Mucosa of descending colon (tissue), 3 donors: ENCODE measurements around the gene TANC1. TPM values are rescaled to one million over a fixed set of nuclear protein-coding genes. Genes with fewer than 3 reads are reported as not detected.

ENCODE experiments used
- ATAC-seq: fragments of 200-7000 bp; cut with Tn5 transposase; one replicate; pipeline ENCODE4 v1.9.1; 2020; ENCODE audit warnings: mild to moderate bottlenecking, moderate library complexity
- DNase-seq, 3 donors: peaks; one replicate each; pipeline ENCODE4 v3.0.0-alpha.2; 2020
- H3K36me3 ChIP-seq: fragments of 200-600 bp; one replicate; pipeline ENCODE4 v1.8.0; 2021; ENCODE audit warnings: low read depth, mild to moderate bottlenecking
- H3K4me1 ChIP-seq: fragments of 200-600 bp; one replicate; pipeline ENCODE4 v1.8.0; 2021; ENCODE audit warnings: low read depth, mild to moderate bottlenecking
- H3K4me3 ChIP-seq: fragments of 200-600 bp; one replicate; pipeline ENCODE4 v1.8.0; 2021; ENCODE audit warnings: mild to moderate bottlenecking
- H3K9me3 ChIP-seq: fragments of 200-600 bp; one replicate; pipeline ENCODE4 v1.8.0; 2021; ENCODE audit warnings: mild to moderate bottlenecking
- CTCF ChIP-seq: fragments of 200-600 bp; IDR thresholded peaks from one replicate; pipeline ENCODE4 v1.8.0; 2022; ENCODE audit warnings: antibody characterized with exemption, mild to moderate bottlenecking
- intact Hi-C, 2 donors: fragments of 100-400 bp; cut with DNase I in 1 of 2; cut with micrococcal nuclease in 1 of 2; formaldehyde crosslinking; loops; one replicate each; pipeline versions ENCODE4 v1.11.0 to v1.11.1; 2022; cut with DNase I, micrococcal nuclease
- total RNA-seq, 3 donors: library from RNA; stranded (reverse); fragmentation: NEBNext Ultra II Directional in 2 of 3; extraction: Animal tissue kit (Norgen Biotek cat#: 25700) in 2 of 3; gene quantifications; one replicate each; pipeline versions ENCODE4 v1.2.1 to v1.2.4, GENCODE V29; 2021 to 2023
- donor health status: DM: no; HTN: no; CAD: no; lungs with moderate emphysema.
- donor health status: DM: no; HTN: no; CAD: no.
- donor health status: DM: no; HTN: yes; CAD: no.

Gene TANC1
- total RNA-seq, 3 donors from 2014 or later: 30.7 to 55.5 (median 41.0) TPM

DNA sequence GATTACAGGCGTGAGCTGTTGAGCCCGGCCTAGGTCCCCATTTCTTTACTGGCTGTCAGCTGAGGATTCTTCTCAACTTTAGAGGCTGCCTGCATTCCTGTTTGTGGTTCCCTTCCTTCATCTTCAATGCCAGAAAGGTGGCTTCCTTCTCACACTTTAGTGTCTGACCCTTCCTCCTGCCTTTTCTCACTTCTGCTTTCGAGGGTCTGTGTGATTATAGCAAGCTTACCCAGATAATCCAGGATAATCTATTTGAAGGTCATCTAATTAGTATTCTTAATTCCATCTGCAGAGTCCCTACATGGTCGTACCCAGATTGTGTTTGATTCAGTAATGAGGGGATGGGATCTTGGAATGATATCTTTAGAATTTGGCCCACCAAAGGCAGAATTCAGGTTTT lies 157.4 kb downstream of the TANC1 start:
- ATAC-seq (no peak), DNase-seq (no peak)
- no peak for TF ChIP-seq CTCF
- no peaks in the 10 kb centered on the region for H3K36me3 ChIP-seq
- intact Hi-C loops: no loop called here
- H3K4me3 ChIP-seq: no peak overlapping the region
- no peaks in the 10 kb centered on the region for H3K9me3 ChIP-seq
- peaks cover 21% of the 10 kb centered on the region for H3K4me1 ChIP-seq

- Histone ChIP-seq H3K4me3 (no peak overlapping the region), H3K36me3 (no peaks in the 10 kb centered on the region), H3K4me1 (peaks cover 23% of the 10 kb centered on the region), H3K9me3 (no peaks in the 10 kb centered on the region)
- ATAC-seq (no peak), DNase-seq (no peak)
- intact Hi-C loops: no loop called here
- no peak for TF ChIP-seq CTCF
These were observed 158.1 kb downstream of the TANC1 start for GRCh38 chr2:159126432-159127022.

DNA sequence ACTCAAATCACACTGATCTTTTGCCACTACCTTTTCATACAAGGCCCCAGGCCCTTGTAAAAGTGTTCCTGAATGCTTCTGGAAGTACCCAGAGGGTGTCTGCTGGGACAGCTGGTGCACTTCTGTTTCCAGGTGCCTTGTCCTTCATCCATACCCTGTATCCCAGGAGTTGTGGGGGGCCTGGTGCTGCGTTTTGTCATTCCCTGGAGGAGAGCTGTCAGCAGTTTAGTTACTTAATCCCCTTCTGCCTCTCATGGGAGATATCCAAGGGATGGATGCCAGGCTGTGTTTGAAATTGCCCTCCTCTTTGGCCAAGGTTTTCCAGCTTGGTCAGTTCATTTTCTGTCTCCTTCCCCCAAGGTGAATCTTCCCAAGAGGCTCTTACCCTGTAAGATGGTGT lies 159.8 kb downstream of the TANC1 start:
- peaks cover 29% of the 10 kb centered on the region for H3K4me1 ChIP-seq
- ATAC-seq (no peak), DNase-seq (no peak)
- no peaks in the 10 kb centered on the region for H3K36me3 ChIP-seq
- H3K4me3 ChIP-seq: no peak overlapping the region
- intact Hi-C loops: no loop called here
- TF ChIP-seq CTCF: no peak
- no peaks in the 10 kb centered on the region for H3K9me3 ChIP-seq

- DNase-seq (no peak), ATAC-seq (no peak)
- no peak for TF ChIP-seq CTCF
- Histone ChIP-seq H3K4me1 (peaks cover 18% of the 10 kb centered on the region), H3K4me3 (no peak overlapping the region), H3K9me3 (no peaks in the 10 kb centered on the region), H3K36me3 (no peaks in the 10 kb centered on the region)
- intact Hi-C loops: no loop called here
These were observed 160.8 kb downstream of the TANC1 start for GRCh38 chr2:159129269-159129668.

DNA sequence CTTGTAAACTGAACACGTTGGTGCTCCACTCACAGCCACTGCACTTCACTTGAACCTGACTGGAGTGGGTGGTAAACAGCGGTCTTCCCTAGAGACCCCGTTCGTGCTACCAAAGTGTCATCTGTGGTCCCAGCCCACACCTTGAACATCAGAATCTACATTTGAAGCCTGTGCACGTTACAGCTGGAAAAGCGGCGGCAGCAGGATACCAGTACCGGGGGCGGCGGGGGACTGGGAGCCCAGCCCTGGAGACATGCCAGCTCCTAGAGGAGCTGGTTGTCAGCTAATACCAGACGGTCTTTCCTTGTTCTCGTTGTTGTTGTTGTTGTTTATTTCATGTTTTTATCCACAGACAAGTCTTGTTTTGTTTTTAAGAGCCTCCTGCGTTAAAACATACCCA lies 161.4 kb downstream of the TANC1 start:
- Histone ChIP-seq H3K36me3 (no peaks in the 10 kb centered on the region), H3K4me1 (peaks cover 13% of the 10 kb centered on the region), H3K4me3 (no peak overlapping the region), H3K9me3 (no peaks in the 10 kb centered on the region)
- intact Hi-C loops: no loop called here
- TF ChIP-seq CTCF: no peak
- ATAC-seq (no peak), DNase-seq (no peak)

DNA sequence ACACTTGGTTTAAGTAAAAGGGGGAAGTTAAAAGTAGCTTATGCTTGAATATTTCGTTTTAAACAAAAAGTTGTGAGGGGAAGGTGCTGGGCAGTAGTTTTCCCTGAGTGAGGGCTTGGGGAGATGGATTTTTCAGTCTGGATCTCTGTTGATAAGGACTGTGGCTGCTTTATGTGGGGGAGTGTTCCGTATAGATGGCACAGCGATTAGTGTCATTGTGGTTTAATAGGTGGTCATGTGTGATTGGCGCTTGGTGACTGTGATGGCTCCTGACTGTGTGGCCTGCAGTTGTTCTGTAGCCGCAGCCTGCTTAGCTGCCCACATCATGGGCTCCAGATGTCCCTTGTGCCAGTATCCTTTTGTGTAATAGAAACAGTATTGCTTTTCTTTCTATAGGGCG lies 161.9 kb downstream of the TANC1 start:
- no peaks in the 10 kb centered on the region for H3K36me3 ChIP-seq
- H3K4me3 ChIP-seq: no peak overlapping the region
- ATAC-seq: peak; percentile 15
- TF ChIP-seq CTCF: no peak
- intact Hi-C loops: no loop called here
- H3K9me3 ChIP-seq: no peaks in the 10 kb centered on the region
- no peak for DNase-seq
- H3K4me1 ChIP-seq: peaks cover 13% of the 10 kb centered on the region
